HCT116 (cell line): ENCODE measurements around the gene PPM1F.
"Not testable (repeated sequence)": the region's sequence is repeated elsewhere in the genome, so short reads cannot be mapped to it uniquely, and the experiment has no call there.

Experiments used
- ATF3 ChIP-seq: IDR thresholded peaks from 2 replicates; pipeline ENCODE4 v1.6.1; 2012
- CBX3 ChIP-seq: IDR thresholded peaks from 2 replicates; pipeline ENCODE4 v1.6.1; 2012; ENCODE audit warnings: low read depth
- CTCF ChIP-seq, 3 experiments: fragments of 200-600 bp in 1 of 3; sonication (generic) in 1 of 3; IDR thresholded peaks in 2 of 3; conservative IDR thresholded peaks in 1 of 3; 2 replicates each; pipeline ENCODE4 v1.5.1; 2012 to 2017; ENCODE audit warnings: low read depth in 2 of 3, low read length in 2 of 3, antibody characterized with exemption in 1 of 3, borderline replicate concordance in 1 of 3, control low read depth in 1 of 3, mild to moderate bottlenecking in 1 of 3, mixed read lengths in 1 of 3, mixed run types in 1 of 3, moderate library complexity in 1 of 3; ENCODE audit not compliant: insufficient read depth in 1 of 3
- ELF1 ChIP-seq: IDR thresholded peaks from 2 replicates; pipeline ENCODE4 v1.6.1; 2012; ENCODE audit warnings: low read depth, borderline replicate concordance
- FOSL1 ChIP-seq: IDR thresholded peaks from 2 replicates; pipeline ENCODE4 v1.6.1; 2012; ENCODE audit warnings: low read depth
- JUND ChIP-seq: IDR thresholded peaks from 2 replicates; pipeline ENCODE4 v1.6.1; 2012
- POLR2A ChIP-seq: IDR thresholded peaks from 2 replicates; pipeline ENCODE4 v1.7.0; 2011; ENCODE audit warnings: borderline replicate concordance; ENCODE audit not compliant: insufficient read depth, insufficient read length; ENCODE audit errors: extremely low read depth
- POLR2AphosphoS5 ChIP-seq: IDR thresholded peaks from 2 replicates; pipeline ENCODE4 v1.6.1; 2011; ENCODE audit warnings: mild to moderate bottlenecking, low read depth, low read length, moderate library complexity
- RAD21 ChIP-seq: IDR thresholded peaks from 2 replicates; pipeline ENCODE4 v1.6.1; 2012; ENCODE audit warnings: low read depth, mild to moderate bottlenecking
- REST ChIP-seq: IDR thresholded peaks from 2 replicates; pipeline ENCODE4 v1.6.1; 2012; ENCODE audit warnings: low read depth
- SIN3A ChIP-seq: IDR thresholded peaks from 2 replicates; pipeline ENCODE4 v1.6.1; 2012; ENCODE audit warnings: low read depth
- YY1 ChIP-seq: IDR thresholded peaks from 2 replicates; pipeline ENCODE4 v1.6.1; 2011; ENCODE audit warnings: low read length, low read depth, moderate library complexity, mild to moderate bottlenecking; ENCODE audit not compliant: insufficient replicate concordance; ENCODE audit errors: extremely low read depth
- ZBTB33 ChIP-seq: IDR thresholded peaks from 2 replicates; pipeline ENCODE4 v1.6.1; 2011; ENCODE audit warnings: mild to moderate bottlenecking, low read length, moderate library complexity; ENCODE audit not compliant: insufficient replicate concordance; ENCODE audit errors: extremely low read depth

- TF ChIP-seq CTCF (IDR thresholded peaks at IDR 0.05 in 2 of 3, conservative IDR thresholded peaks at IDR 0.05 in 1 of 3; ENCODE audit: borderline replicate concordance in 1 of 3, insufficient read depth in 1 of 3, low read depth in 2 of 3, low read length in 2 of 3); ATF3; CBX3; POLR2AphosphoS5; POLR2A; JUND; REST; FOSL1; ZBTB33; RAD21; YY1; ELF1; SIN3A: not testable (repeated sequence)
Measured at GRCh38 chr22:21914033-21914642, 38.5 kb downstream of the PPM1F start.
